Measurements from ENCODE around the gene PCNT.

PCNT gene

GRCh38 chr21:46322351-46323226 lies 1.4 kb upstream of the PCNT start (continued):
- no peak for TF ChIP-seq ZNF121 (tag by site-specific recombination; IDR thresholded peaks at IDR 0.05)
- TF ChIP-seq ZNF221 (tag by site-specific recombination; IDR thresholded peaks at IDR 0.05; ENCODE audit: borderline replicate concordance) = no peak
- no peak for TF ChIP-seq PRDM2 (tag by site-specific recombination; IDR thresholded peaks at IDR 0.05; ENCODE audit: borderline replicate concordance)
- TF ChIP-seq ZNF555 (tag by site-specific recombination; conservative IDR thresholded peaks at IDR 0.05) = no peak
- no peak for TF ChIP-seq ZNF280C (tag by site-specific recombination; IDR thresholded peaks at IDR 0.05)
- no peak for TF ChIP-seq KLF8 (tag by site-specific recombination; IDR thresholded peaks at IDR 0.05)
- no peak for TF ChIP-seq ZBTB17 (tag by site-specific recombination; IDR thresholded peaks at IDR 0.05)
- 0 out of 2 replicates have a peak, but pooled peaks have one; percentile 29 for TF ChIP-seq ZXDB (tag by site-specific recombination; IDR thresholded peaks at IDR 0.05)
- TF ChIP-seq BCL6B (tag by site-specific recombination; IDR thresholded peaks at IDR 0.05) = no peak
- no peak for TF ChIP-seq GFI1B (tag by site-specific recombination; IDR thresholded peaks at IDR 0.05)
- no peak for TF ChIP-seq YY2 (tag by site-specific recombination; IDR thresholded peaks at IDR 0.05)
- TF ChIP-seq SP3 (tag by site-specific recombination; IDR thresholded peaks at IDR 0.05) = no peak
- no peak for TF ChIP-seq ZNF514 (tag by site-specific recombination; IDR thresholded peaks at IDR 0.05)
- TF ChIP-seq KLF16 (tag by site-specific recombination; IDR thresholded peaks at IDR 0.05) = 0 out of 2 replicates have a peak, but pooled peaks have one; percentile 37
- TF ChIP-seq KLF10 (tag by site-specific recombination; IDR thresholded peaks at IDR 0.05) = peak; percentile 20; the same call in 1 of the 2 replicates
- TF ChIP-seq ZFHX2 (tag by site-specific recombination; conservative IDR thresholded peaks at IDR 0.05) = peak; percentile 86
- TF ChIP-seq ZNF148 (tag by site-specific recombination; IDR thresholded peaks at IDR 0.05; ENCODE audit: borderline replicate concordance) = no peak
- TF ChIP-seq ZNF707 (tag by site-specific recombination; IDR thresholded peaks at IDR 0.05) = no peak
- no peak for TF ChIP-seq ZNF843 (tag by site-specific recombination; IDR thresholded peaks at IDR 0.05)
- TF ChIP-seq ZNF747 (tag by site-specific recombination; IDR thresholded peaks at IDR 0.05) = no peak
- no peak for TF ChIP-seq ZNF830 (tag by site-specific recombination; IDR thresholded peaks at IDR 0.05; ENCODE audit: low read depth)
- no peak for TF ChIP-seq ZNF623 (tag by site-specific recombination; IDR thresholded peaks at IDR 0.05)
- no peak; the same call in 1 of the 2 replicates for TF ChIP-seq ZNF639 (tag by site-specific recombination; IDR thresholded peaks at IDR 0.05)

All from HEK293 (cell line).